VCaP (cell line): ENCODE results near the gene TMEM132E.

Source experiments
- H3K27ac ChIP-seq: fragments of 450-650 bp; 2 replicates; pipeline ENCODE4 v1.5.1; 2017
- TF ChIP-seq, protein P1 (sequence below): fragments of 450-650 bp; conservative IDR thresholded peaks from 2 replicates; pipeline ENCODE4 v1.5.1; 2017; ENCODE audit warnings: mild to moderate bottlenecking, moderate library complexity

TMEM132E gene

DNA sequence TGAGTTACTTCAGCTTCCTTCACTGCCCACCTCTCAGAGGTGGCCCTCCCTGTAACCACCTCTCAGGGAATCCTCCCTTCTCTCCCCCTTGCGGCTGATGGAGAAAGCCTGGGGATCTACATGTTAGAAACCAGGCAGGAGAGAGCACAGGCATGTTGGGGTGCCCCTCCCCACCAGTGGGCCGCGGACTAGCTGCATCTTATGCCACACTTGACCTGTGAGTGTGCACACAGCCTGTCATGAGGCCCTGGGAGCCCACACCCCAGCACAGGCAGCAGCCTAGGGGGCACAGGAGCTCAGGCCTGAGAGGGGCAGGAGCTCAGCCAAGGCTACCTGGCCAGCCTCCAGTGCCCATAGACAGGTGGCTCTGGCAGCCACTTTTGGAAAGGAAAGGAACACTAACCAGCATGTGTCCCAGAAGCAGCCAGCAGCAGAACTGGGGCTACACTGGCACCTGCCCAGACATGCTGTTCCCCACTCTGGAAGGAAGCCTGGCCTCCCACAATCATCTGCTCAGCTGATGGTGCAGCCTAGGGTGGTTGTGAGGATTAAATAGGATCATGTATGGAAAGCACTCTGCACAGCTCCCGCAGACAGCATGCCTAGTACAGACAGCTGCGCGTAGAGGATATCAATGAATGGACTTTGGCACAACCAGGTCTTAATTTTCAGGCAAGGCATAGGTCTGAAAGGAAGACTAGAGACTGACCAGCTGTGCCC is 60.5 kb downstream of the TMEM132E start:
- TF ChIP-seq, protein P1, sequence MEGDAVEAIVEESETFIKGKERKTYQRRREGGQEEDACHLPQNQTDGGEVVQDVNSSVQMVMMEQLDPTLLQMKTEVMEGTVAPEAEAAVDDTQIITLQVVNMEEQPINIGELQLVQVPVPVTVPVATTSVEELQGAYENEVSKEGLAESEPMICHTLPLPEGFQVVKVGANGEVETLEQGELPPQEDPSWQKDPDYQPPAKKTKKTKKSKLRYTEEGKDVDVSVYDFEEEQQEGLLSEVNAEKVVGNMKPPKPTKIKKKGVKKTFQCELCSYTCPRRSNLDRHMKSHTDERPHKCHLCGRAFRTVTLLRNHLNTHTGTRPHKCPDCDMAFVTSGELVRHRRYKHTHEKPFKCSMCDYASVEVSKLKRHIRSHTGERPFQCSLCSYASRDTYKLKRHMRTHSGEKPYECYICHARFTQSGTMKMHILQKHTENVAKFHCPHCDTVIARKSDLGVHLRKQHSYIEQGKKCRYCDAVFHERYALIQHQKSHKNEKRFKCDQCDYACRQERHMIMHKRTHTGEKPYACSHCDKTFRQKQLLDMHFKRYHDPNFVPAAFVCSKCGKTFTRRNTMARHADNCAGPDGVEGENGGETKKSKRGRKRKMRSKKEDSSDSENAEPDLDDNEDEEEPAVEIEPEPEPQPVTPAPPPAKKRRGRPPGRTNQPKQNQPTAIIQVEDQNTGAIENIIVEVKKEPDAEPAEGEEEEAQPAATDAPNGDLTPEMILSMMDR = no peak
- H3K27ac ChIP-seq = peak overlapping the region; percentile 33; the same call in 1 of the 2 replicates

DNA sequence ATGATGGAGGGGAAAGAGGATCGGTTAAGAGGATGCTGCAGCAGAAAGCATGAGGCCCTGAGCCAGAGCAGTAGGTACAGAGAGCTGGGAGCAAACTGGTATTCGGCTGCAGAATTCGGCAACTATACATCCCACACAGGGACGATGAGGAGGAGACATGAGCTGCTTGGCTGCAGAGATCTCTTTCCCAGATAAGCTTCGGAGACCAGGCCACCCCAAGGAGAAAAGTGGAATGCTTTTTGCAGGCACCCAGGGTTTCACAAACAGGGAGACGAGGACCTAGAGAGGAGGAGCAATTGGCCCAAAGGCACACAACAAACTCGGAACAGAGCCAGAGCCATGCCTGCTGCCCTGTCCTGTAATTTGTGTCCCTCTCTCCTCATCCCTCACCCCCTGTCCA is 62.0 kb downstream of the TMEM132E start:
- H3K27ac ChIP-seq = no peak overlapping the region
- TF ChIP-seq, protein P1 = no peak

DNA sequence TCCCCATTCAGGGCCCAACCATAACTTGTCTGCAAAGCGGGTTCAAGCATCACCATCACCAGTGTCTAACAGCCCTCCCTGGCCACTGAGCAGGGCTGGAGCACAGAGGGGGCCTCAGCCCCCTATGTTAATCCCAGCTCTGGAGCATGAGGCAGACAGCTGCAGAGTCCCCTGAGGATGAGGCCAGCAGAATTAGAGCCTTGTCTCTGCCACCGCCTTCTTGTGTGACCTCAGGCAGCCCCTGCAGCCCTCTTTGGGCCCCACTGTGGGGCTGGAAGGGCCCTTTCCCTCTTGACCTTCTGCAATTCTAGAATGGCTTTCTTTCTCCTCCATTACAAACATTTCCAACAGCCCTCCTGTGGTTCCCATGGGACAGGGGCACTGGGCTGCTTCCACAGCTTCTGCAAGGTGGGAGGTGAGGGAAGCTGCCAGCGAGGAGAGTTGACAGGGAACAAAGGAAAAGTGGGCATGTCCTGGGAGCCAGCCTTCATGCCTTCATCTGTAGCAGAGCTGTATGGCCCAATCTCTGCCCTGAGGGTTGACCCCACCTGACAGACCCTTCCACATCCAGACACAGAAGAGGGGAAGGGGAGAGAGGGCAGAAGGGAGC is 65.7 kb downstream of the TMEM132E start:
- no peak overlapping the region for H3K27ac ChIP-seq
- TF ChIP-seq, protein P1 = no peak

DNA sequence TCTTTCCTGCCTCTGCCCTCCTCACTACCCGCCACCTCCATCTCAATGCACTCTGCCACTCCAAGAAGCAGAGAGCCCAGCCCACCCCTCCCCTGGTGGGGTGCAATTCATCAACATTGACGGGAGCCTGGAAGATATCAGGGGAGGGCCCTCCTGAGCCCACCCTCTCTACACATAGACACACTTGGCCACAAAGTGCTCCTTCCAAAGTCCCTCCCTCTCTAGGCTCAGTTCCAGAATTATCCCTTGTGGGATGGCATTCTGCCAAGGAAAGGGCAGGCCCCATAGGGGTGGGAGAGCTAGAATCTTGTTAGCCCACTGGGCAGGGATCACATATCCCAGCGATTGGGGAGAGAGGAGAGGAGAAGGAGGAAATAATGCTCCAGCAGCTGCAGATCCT is 66.2 kb downstream of the TMEM132E start:
- TF ChIP-seq, protein P1 = no peak
- H3K27ac ChIP-seq = no peak overlapping the region

DNA sequence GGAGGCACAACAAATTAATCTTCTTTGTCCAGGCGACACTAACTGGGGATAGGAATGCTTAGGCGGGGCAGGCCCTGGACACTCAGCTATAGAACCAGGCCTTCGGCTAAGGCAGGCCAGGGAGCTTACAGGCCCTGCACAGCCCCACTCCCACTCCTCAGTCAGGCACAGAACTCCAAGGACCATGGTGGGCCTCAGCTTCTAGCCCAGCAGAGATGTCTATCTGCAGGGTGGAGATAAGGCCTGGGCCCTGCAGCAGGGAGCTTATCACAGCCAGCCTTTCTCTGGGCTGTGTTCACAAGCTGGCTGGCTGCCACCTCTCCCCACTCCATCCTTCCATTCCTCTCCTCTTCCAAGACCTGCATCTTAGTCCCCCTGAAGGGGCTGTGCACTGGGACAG is 68.1 kb downstream of the TMEM132E start:
- H3K27ac ChIP-seq = peak overlapping the region; percentile 41; the same call in 1 of the 2 replicates
- TF ChIP-seq, protein P1 = no peak

DNA sequence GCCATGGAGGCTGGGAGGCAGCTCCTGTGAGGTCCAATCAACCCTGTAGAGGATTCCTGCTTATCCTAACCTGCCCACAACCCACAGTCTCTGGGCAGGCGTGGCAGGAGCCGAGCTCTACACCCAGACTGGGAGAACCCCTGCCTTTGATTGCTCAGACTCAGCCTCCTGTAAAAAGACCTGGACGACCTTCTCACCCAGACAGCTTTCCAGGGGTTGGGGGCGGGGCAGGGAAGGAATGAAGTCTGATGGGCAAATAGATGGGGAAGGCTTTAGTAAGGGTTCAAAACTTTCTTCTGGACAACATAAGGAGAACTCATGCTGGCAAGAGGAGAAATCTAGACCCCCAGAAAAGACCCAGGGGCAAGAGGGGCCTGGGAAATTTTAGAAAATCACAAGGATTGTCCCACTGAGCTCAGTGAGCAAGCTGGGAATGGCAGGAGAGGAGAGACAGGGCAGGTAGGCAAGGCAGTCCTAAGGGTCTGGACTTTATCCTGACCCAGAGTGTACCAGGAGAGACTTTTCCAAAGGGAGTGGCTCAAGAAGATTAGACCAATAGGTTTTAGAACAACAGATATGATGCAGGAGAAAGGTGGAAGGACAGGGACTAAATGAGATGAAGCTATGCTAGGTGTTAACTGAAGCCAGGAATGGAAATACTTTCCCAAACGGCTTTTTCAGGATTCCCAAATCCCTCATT is 70.8 kb downstream of the TMEM132E start:
- TF ChIP-seq, protein P1 = no peak
- H3K27ac ChIP-seq = no peak overlapping the region

DNA sequence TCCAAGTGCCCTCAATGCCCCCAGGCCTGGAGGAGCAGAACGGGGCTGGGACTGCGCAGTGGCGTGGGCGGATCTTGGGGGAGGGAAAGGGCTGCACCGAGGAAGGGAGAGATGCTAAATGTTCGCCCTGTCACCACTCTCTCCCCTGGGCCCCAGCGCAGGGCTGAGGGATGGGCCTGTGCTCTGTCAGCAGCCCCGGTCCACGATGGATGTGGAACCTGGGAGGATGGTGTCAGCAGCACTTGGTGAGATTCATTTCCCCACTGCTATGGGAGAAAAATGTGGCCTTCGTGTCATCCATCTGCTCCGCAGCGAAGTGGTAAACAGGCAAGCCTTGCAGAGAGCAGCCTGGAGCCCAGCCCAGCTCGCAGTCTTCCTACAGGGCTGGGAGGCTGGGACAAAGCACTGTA is 72.0 kb downstream of the TMEM132E start:
- TF ChIP-seq, protein P1 = no peak
- H3K27ac ChIP-seq = no peak overlapping the region
